Right lobe of liver (tissue), 6 donors: ENCODE measurements around the gene INPP4A. TPM values are rescaled to one million over a fixed set of nuclear protein-coding genes. Genes with fewer than 3 reads are reported as not detected.

Experiments used
- ATAC-seq, 4 donors: fragments of 200-7000 bp; cut with Tn5 transposase; one replicate each; pipeline ENCODE4 v1.9.1; 2020; ENCODE audit warnings: mild to moderate bottlenecking in 4 of 4, moderate library complexity in 4 of 4
- DNase-seq, 3 donors: peaks; one replicate each; pipeline ENCODE4 v3.0.0-alpha.2; 2020
- H3K27ac ChIP-seq, 3 donors: fragments of 200-600 bp; one replicate each; pipeline ENCODE4 v1.8.0; 2022
- H3K27me3 ChIP-seq, 2 donors: fragments of 200-600 bp; one replicate each; pipeline ENCODE4 v1.8.0; 2022
- H3K36me3 ChIP-seq, 4 donors: fragments of 200-600 bp; sonication (generic) in 1 of 4; one replicate each; pipeline versions ENCODE4 v1.5.1 to v1.8.0; 2017 to 2022; ENCODE audit warnings: control low read depth in 1 of 4
- H3K4me1 ChIP-seq, 4 donors: fragments of 200-600 bp; sonication (generic) in 1 of 4; one replicate each; pipeline versions ENCODE4 v1.5.1 to v1.8.0; 2017 to 2022; ENCODE audit warnings: control low read depth in 1 of 4
- H3K4me3 ChIP-seq, 3 donors: fragments of 200-600 bp; one replicate each; pipeline ENCODE4 v1.8.0; 2022
- H3K9me3 ChIP-seq, 4 donors: fragments of 200-600 bp; sonication (generic) in 1 of 4; one replicate each; pipeline versions ENCODE4 v1.5.1 to v1.8.0; 2017 to 2022; ENCODE audit warnings: control low read depth in 1 of 4
- POLR2A ChIP-seq: fragments of 450-650 bp; IDR thresholded peaks from one replicate; pipeline ENCODE4 v1.6.1; 2017; ENCODE audit warnings: antibody characterized with exemption, mild to moderate bottlenecking
- WGBS: methylation state at CpG from one replicate; pipeline ENCODE4 v1.1.6; 2018; ENCODE audit warnings: low coverage, low lambda C conversion rate; ENCODE audit not compliant: insufficient coverage; ENCODE audit errors: missing lambda C conversion rate; 5-methylcytosine and 5-hydroxymethylcytosine counted together
- intact Hi-C, 2 donors: fragments of 100-400 bp; cut with DNase I; formaldehyde crosslinking; loops; one replicate each; pipeline versions ENCODE4 v1.11.2 to v1.14.1; 2022
- total RNA-seq, 6 experiments: library from RNA; depleted of rRNA in 2 of 6; stranded (reverse); fragments of >200 nt in 2 of 6; fragmentation: NEBNext Ultra II Directional in 3 of 6; extraction: Animal tissue kit (Norgen Biotek cat#: 25700) in 3 of 6; gene quantifications; one replicate each; pipeline versions ENCODE4 v1.1.0 to v1.2.4, GENCODE V29; 2016 to 2023
- TF ChIP-seq, protein P1 (sequence below), 4 donors: fragments of 200-600 bp in 3 of 4; fragments of 450-650 bp in 1 of 4; IDR thresholded peaks; one replicate each; pipeline versions ENCODE4 v1.5.1 to v1.8.0; 2016 to 2022; ENCODE audit warnings: antibody characterized with exemption in 4 of 4, mild to moderate bottlenecking in 2 of 4
- donor health status: DM: no; HTN: yes; CAD: no.
- donor health status: DM: no; HTN: no; CAD: no.
- donor health status: DM: no; HTN: no; CAD: no.
- donor health status: DM: no; HTN: yes; CAD: no.
- donor health status: DM: no; HTN: yes; CAD: no.

INPP4A gene
- total RNA-seq, 6 experiments from 2014 or later = 6.5 to 10.4 (median 8.0) TPM

- no peak for TF ChIP-seq POLR2A
- TF ChIP-seq, protein P1, sequence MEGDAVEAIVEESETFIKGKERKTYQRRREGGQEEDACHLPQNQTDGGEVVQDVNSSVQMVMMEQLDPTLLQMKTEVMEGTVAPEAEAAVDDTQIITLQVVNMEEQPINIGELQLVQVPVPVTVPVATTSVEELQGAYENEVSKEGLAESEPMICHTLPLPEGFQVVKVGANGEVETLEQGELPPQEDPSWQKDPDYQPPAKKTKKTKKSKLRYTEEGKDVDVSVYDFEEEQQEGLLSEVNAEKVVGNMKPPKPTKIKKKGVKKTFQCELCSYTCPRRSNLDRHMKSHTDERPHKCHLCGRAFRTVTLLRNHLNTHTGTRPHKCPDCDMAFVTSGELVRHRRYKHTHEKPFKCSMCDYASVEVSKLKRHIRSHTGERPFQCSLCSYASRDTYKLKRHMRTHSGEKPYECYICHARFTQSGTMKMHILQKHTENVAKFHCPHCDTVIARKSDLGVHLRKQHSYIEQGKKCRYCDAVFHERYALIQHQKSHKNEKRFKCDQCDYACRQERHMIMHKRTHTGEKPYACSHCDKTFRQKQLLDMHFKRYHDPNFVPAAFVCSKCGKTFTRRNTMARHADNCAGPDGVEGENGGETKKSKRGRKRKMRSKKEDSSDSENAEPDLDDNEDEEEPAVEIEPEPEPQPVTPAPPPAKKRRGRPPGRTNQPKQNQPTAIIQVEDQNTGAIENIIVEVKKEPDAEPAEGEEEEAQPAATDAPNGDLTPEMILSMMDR (IDR thresholded peaks at IDR 0.05) = no peak
- intact Hi-C loops = loop anchor here in 1 of 2 donors (5.0 kb wide), 1 partner anchor 760 kb away; no protein-coding TSS in a partner anchor
- WGBS = 62% methylated on average over 2 of the region's 2 CpGs
- H3K9me3 ChIP-seq = no peaks in the 10 kb centered on the region
- H3K4me3 ChIP-seq = no peak overlapping the region
- H3K27ac ChIP-seq = no peak overlapping the region
- no peak for DNase-seq
- no peaks in the 10 kb centered on the region for H3K36me3 ChIP-seq
- H3K27me3 ChIP-seq = no peaks in the 10 kb centered on the region
- ATAC-seq = no peak
- peaks cover 0 to 20% (median 3%) of the 10 kb centered on the region in 4 donors for H3K4me1 ChIP-seq
These were observed 37.7 kb downstream of the INPP4A start for GRCh38 chr2:98482362-98482761.

GRCh38 chr2:98483257-98483861, 38.7 kb downstream of the INPP4A start:
- Histone ChIP-seq H3K4me1 (peaks cover 0 to 25% (median 4%) of the 10 kb centered on the region in 4 donors), H3K36me3 (no peaks in the 10 kb centered on the region), H3K27ac (no peak overlapping the region), H3K27me3 (no peaks in the 10 kb centered on the region), H3K4me3 (no peak overlapping the region), H3K9me3 (no peaks in the 10 kb centered on the region)
- intact Hi-C loops = loop anchor here in 1 of 2 donors (5.0 kb wide), 1 partner anchor 761 kb away; no protein-coding TSS in a partner anchor
- TF ChIP-seq, protein P1 (IDR thresholded peaks at IDR 0.05) = no peak
- no peak for TF ChIP-seq POLR2A
- 61% methylated on average over 2 of the region's 6 CpGs for WGBS
- DNase-seq (no peak), ATAC-seq (no peak)

DNA sequence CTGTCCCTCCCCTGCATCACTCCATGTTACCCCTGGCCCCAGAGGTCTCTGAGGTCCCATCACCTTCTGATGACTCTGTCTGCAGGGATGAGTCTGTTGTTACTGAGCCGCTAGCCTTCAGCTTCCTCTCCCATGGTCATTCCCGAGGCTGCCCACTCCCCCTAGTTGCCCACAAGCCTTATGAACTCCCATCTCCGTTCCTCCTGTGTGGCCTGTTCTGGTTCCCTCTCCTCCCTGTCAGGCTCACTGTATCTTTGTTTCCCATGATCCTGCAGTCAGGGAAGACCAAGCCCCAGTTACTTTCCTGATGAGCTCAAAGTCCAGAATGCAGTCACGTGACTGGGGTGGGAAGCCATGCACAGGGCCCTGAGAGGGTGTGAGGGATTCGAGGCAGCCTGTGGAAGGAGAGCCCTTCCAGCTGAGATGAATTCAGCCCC, 39.5 kb downstream of the INPP4A start:
- H3K4me1 ChIP-seq = peaks cover 0 to 25% (median 6%) of the 10 kb centered on the region in 4 donors
- intact Hi-C loops = loop anchor here in 1 of 2 donors (5.0 kb wide), 1 partner anchor 762 kb away; no protein-coding TSS in a partner anchor
- H3K4me3 ChIP-seq = no peak overlapping the region
- ATAC-seq (no peak), DNase-seq (no peak)
- TF ChIP-seq, protein P1 (IDR thresholded peaks at IDR 0.05) = no peak
- TF ChIP-seq POLR2A = no peak
- WGBS = 62% methylated on average over 5 of the region's 5 CpGs
- no peaks in the 10 kb centered on the region for H3K27me3 ChIP-seq
- no peaks in the 10 kb centered on the region for H3K9me3 ChIP-seq
- no peak overlapping the region for H3K27ac ChIP-seq
- no peaks in the 10 kb centered on the region for H3K36me3 ChIP-seq

DNA sequence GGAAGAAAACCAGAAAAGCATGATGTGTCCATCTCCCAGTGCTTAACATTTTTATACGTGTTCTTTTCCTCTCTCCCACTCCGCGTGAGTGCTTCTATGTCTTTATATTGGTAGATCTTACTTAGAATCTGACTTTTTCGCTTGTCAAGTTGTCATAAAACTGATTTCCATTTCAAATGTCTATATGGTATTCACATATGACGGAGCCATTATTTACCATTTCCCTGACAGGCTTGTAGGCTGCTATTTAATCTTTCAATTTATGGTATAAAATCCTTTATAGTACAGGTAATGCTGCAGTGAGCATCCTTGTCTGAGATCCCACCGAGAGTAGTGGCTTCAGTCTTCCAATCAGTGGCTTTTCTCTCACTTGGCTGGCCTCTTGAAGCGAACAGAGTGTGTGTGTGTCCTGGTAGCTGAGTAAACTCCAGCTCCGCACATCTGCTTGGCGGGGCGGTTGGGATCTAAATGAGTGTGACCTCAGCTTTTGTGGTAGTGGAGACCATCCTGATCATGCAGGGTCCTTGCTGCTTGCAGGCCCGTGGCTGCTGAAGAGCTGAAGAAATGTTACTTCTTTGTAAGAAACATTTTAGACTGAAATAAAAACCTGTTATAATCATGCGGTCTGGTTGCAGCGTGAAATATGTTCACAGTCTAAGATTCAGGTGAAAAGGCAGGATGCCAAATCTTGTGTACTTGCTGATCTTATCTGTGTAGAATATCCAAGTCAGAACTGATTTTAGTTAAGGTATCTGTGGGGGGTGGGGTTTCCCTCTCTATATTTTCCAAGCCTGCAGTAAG, 40.2 kb downstream of the INPP4A start:
- Histone ChIP-seq H3K4me1 (peaks cover 0 to 19% (median 6%) of the 10 kb centered on the region in 4 donors), H3K27ac (no peak overlapping the region)
- WGBS = 54% methylated on average over 13 of the region's 13 CpGs

More for the DNA sequence above, 40.2 kb downstream of the INPP4A start:
- Histone ChIP-seq H3K4me3 (no peak overlapping the region), H3K9me3 (no peaks in the 10 kb centered on the region), H3K27me3 (no peaks in the 10 kb centered on the region), H3K36me3 (no peaks in the 10 kb centered on the region)
- DNase-seq (no peak), ATAC-seq (peak in 2 of 4 donors; percentile 5 to 43)
- intact Hi-C loops = loop anchor here in 1 of 2 donors (5.0 kb wide), 1 partner anchor 763 kb away; no protein-coding TSS in a partner anchor
- TF ChIP-seq, protein P1 (IDR thresholded peaks at IDR 0.05) = no peak
- no peak for TF ChIP-seq POLR2A
